ENCODE measurements around the gene CXCL14. TPM values are rescaled to one million over a fixed set of nuclear protein-coding genes. Genes with fewer than 3 reads are reported as not detected.

Gene CXCL14, protein sequence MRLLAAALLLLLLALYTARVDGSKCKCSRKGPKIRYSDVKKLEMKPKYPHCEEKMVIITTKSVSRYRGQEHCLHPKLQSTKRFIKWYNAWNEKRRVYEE
- 1 to 10 TPM; 2.2 to 2.4 TPM for total RNA-seq

GRCh38 chr5:135578685-135579341 is at the start of gene CXCL14:
TSS of gene CXCL14 (minus strand) at chr5:135578991. CDS start at chr5:135578778, 213 bp downstream.
- Histone ChIP-seq H3K27ac (no peak within 1 kb of the TSS), H3K9me3 (no peaks in the 10 kb centered on the region), H3K4me1 (replicated peaks) (no peaks in the 10 kb centered on the region), H3K36me3 (no peaks in the 10 kb centered on the region), H3K4me3 (no peak within 1 kb of the TSS), H3K27me3 (replicated peaks; ENCODE audit: insufficient read depth) (peaks cover 19% of the 10 kb centered on the region)
- TF ChIP-seq POLR2A (IDR thresholded peaks at IDR 0.05): peak; percentile 34
- TF ChIP-seq, protein P1, sequence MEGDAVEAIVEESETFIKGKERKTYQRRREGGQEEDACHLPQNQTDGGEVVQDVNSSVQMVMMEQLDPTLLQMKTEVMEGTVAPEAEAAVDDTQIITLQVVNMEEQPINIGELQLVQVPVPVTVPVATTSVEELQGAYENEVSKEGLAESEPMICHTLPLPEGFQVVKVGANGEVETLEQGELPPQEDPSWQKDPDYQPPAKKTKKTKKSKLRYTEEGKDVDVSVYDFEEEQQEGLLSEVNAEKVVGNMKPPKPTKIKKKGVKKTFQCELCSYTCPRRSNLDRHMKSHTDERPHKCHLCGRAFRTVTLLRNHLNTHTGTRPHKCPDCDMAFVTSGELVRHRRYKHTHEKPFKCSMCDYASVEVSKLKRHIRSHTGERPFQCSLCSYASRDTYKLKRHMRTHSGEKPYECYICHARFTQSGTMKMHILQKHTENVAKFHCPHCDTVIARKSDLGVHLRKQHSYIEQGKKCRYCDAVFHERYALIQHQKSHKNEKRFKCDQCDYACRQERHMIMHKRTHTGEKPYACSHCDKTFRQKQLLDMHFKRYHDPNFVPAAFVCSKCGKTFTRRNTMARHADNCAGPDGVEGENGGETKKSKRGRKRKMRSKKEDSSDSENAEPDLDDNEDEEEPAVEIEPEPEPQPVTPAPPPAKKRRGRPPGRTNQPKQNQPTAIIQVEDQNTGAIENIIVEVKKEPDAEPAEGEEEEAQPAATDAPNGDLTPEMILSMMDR (IDR thresholded peaks at IDR 0.05): no peak
- DNase-seq (ENCODE audit: low spot score): peak; percentile 15
- intact Hi-C loops (cut with DNase I): no loop called here
- WGBS: 3% methylated on average over 54 of the region's 68 CpGs

DNA sequence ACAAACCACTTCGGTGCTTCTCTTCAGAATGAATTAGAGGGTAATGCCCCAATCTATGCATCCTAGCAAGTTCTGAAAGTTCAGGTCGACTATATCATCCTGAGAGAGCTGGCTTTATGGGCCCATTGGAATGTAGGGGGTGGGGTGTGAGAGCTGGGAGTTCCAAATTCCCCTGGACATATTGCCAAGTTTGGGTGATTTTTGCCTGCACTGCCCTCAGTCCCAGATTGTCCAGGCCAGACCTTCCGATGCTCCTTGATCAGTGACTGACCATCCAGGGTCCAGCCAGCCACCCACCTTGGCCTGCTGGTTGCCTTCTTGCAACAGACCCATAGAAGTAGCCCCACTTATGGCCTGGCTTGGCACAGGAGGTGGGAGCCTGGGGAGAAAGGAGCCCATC is 47.8 kb upstream of the CXCL14 start:
- intact Hi-C loops (cut with DNase I): no loop called here
- DNase-seq (ENCODE audit: low spot score): no peak
- H3K4me3 ChIP-seq: no peak overlapping the region
- 51% methylated on average over 3 of the region's 3 CpGs for WGBS
- H3K27me3 ChIP-seq (replicated peaks; ENCODE audit: insufficient read depth): no peaks in the 10 kb centered on the region
- TF ChIP-seq, protein P1 (IDR thresholded peaks at IDR 0.05): no peak
- TF ChIP-seq POLR2A (IDR thresholded peaks at IDR 0.05): no peak
- TF ChIP-seq POLR2AphosphoS5 (IDR thresholded peaks at IDR 0.05): no peak
- no peak overlapping the region for H3K27ac ChIP-seq
- no peaks in the 10 kb centered on the region for H3K9me3 ChIP-seq
- H3K4me1 ChIP-seq (replicated peaks): no peaks in the 10 kb centered on the region
- no peaks in the 10 kb centered on the region for H3K36me3 ChIP-seq

DNA sequence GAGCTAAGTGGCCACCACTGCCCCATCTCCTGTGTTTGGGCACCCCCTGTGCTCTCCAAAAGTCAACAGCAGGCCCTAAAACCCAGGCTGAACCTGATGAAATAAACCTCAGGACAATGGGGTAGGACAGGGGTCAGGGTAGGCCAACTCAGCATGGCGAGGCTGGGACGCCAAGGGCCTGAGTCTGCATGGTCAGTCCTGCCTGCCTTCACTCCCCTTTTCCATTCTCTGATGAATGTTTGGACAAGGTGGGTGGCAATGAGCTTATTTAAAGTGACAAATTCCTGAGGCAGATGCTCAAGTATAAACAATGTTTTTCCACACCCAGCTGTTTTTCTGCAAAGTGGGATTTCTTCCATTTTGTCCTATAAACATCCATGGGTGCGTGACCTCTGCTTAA is 47.2 kb upstream of the CXCL14 start:
- no peaks in the 10 kb centered on the region for H3K4me1 ChIP-seq (replicated peaks)
- H3K4me3 ChIP-seq: no peak overlapping the region
- H3K27ac ChIP-seq: no peak overlapping the region
- WGBS: 86% methylated on average over 3 of the region's 3 CpGs
- DNase-seq (ENCODE audit: low spot score): no peak
- H3K27me3 ChIP-seq (replicated peaks; ENCODE audit: insufficient read depth): no peaks in the 10 kb centered on the region
- H3K36me3 ChIP-seq: no peaks in the 10 kb centered on the region
- no peaks in the 10 kb centered on the region for H3K9me3 ChIP-seq
- TF ChIP-seq, protein P1 (IDR thresholded peaks at IDR 0.05): no peak
- TF ChIP-seq POLR2A (IDR thresholded peaks at IDR 0.05): no peak
- no peak for TF ChIP-seq POLR2AphosphoS5 (IDR thresholded peaks at IDR 0.05)
- intact Hi-C loops (cut with DNase I): no loop called here

DNA sequence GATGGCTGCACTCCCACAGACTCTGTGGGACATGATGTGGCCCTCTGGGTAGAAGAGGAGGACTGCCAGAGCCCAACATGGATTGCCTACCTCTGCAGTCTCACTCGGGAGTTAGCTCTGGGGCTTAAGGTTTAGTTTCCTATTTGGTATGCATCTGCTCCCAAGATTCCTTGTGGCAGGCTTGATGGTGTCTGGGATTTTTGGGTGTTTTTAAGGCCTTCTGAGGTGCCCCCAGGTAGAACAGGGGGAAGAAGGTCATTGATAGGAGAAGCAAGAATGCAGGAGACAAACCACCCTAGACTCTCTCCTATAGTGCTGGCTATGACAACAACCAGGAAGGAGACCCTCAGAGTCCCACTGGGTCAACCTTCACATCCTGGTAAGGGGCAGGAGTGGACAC is 46.7 kb upstream of the CXCL14 start:
- Histone ChIP-seq H3K36me3 (no peaks in the 10 kb centered on the region), H3K27ac (no peak overlapping the region), H3K27me3 (replicated peaks; ENCODE audit: insufficient read depth) (no peaks in the 10 kb centered on the region), H3K9me3 (no peaks in the 10 kb centered on the region), H3K4me3 (no peak overlapping the region), H3K4me1 (replicated peaks) (no peaks in the 10 kb centered on the region)
- no peak for DNase-seq (ENCODE audit: low spot score)
- no peak for TF ChIP-seq POLR2A (IDR thresholded peaks at IDR 0.05)
- TF ChIP-seq, protein P1 (IDR thresholded peaks at IDR 0.05): no peak
- no peak for TF ChIP-seq POLR2AphosphoS5 (IDR thresholded peaks at IDR 0.05)
- 94% methylated on average over 1 of the region's 1 CpG for WGBS
- intact Hi-C loops (cut with DNase I): no loop called here

DNA sequence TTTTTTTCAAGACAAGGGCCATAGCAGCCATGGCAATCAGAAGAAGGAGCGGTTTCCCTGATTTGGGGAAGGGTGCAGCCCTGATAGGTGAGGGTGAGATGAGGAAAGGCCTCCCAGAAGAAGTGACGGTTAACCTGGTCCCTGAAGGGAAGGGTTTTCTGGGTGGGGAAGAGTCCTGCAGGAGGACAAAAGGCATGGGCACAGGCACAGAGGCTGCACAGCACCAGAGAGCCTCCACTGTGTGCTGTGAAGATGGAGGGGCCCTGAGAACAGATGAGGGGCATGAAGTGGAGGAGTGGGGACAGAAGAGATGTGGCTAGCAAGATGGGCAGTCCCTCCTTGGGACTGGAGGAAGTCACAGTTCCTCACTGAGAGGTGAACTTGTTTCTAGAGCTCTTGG is 46.3 kb upstream of the CXCL14 start:
- Histone ChIP-seq H3K36me3 (no peaks in the 10 kb centered on the region), H3K27ac (no peak overlapping the region), H3K9me3 (no peaks in the 10 kb centered on the region), H3K27me3 (replicated peaks; ENCODE audit: insufficient read depth) (no peaks in the 10 kb centered on the region), H3K4me1 (replicated peaks) (no peaks in the 10 kb centered on the region), H3K4me3 (no peak overlapping the region)
- no peak for DNase-seq (ENCODE audit: low spot score)
- intact Hi-C loops (cut with DNase I): no loop called here
- TF ChIP-seq, protein P1 (IDR thresholded peaks at IDR 0.05): no peak
- TF ChIP-seq POLR2AphosphoS5 (IDR thresholded peaks at IDR 0.05): no peak
- TF ChIP-seq POLR2A (IDR thresholded peaks at IDR 0.05): no peak
- WGBS: 95% methylated on average over 2 of the region's 2 CpGs
